HT-29 (cell line): ENCODE measurements around the gene IRF5. TPM values are rescaled to one million over a fixed set of nuclear protein-coding genes. Genes with fewer than 3 reads are reported as not detected.
"Not testable (repeated sequence)": the region's sequence is repeated elsewhere in the genome, so short reads cannot be mapped to it uniquely, and the experiment has no call there.

ENCODE experiments used
- DNase-seq: peaks from one replicate; pipeline ENCODE4 v3.0.0-alpha.2; 2015; ENCODE audit warnings: low spot score
- total RNA-seq: library from RNA; depleted of rRNA; stranded (reverse); fragments of >200 nt; shearing (Covaris generic); gene quantifications from 2 replicates; pipeline ENCODE4 v1.2.3, GENCODE V29; 2014

Gene IRF5
- total RNA-seq, 1 experiment from 2014 or later = 19.1 TPM

DNA sequence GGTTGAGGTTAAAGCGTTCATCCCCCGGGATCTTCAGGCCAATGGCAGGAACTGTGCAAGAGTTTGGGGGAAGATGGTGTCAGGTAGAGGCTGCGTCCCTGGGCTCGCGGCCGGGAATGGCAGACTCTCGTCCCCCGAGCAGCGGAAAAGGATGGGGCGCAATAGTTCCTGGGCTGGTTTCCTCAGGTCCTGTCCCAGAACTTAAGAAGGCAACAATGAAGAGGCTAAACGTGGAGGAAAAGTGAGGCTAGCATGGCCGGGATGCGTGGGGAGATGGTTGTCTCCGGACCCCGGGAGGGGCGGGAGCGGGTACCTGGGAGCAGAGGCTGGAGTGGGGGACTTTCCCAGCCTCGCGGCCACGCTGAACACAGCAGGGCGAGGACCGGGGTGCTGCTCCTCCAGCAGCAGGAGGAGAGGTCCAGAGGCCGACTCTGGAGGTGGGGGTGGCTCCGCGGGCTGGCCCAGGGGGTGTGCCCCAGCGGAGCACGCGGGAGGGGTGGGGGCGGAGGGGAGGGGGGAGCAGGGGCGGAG, 882 bp downstream of the IRF5 start:
- peak; percentile 23 for DNase-seq

- DNase-seq = no peak
Measured at GRCh38 chr7:128939075-128939860, 1.5 kb downstream of the IRF5 start.

DNA sequence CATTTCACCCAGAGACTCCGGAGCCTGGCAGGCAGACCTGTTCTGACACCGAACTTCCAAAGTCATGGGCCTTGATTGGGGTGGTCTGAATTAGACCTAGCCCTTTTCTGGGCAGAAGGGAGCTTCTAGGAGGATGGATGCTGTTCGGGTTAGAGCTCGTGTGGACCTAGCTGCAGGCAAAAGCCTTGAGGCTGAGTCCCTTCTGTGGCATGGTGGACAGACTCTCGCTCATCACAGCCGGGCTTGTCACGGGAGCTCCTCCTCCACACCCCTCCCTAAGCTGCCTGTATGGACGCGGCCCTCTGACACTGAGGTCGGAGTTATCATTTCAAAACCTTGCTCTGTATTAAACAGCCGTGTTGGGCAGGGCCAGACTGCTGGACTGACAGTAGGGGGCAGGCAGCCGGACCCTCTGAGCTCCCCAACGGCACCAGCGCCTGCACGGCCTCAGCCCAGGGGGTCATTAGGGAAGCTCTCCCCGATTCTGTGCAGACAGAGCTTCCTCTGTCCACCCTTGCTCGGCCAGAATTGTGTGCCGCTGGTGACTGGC, 2.2 kb downstream of the IRF5 start:
- no peak for DNase-seq

DNA sequence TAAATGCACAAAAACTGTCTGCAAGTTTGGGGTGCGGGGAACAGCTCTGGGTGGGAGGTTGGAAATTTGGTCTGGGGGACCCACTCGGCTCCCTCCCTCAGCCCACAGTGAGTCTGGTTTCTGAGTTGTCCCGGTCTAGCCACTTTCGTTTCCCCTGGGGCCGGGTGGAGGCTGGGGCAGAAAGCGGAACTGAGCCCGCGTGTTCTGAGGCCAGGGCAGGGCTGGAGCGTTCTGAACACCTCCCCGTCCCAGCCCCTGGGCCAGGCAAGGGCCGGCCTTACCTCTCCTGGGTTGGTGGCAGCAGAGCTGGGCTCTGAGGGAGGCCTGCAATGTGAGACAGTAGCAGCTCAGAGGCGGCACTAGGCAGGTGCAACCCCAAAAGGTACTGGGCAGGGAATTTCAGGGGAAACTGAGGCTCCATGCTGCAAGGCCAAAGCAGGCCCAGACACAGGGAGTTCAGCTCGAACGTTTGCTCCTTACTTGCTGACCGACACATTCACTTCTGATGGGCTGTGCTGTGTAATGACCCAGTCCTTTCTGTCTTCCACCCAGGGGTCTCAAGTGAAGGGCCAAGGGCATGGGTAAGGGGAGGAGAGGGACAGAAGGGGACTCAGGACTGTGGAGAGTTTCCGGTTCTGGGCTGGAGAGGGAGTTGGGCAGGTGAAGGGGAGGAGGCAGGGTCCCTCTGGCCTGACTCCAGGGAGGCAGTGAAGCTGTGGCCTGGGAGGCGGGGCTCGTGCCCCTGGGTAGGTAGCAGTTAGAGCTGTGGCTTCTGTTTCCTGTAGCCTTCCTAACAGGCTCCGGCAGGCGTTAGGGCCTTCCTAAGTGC, 3.0 kb downstream of the IRF5 start:
- DNase-seq = no peak

DNA sequence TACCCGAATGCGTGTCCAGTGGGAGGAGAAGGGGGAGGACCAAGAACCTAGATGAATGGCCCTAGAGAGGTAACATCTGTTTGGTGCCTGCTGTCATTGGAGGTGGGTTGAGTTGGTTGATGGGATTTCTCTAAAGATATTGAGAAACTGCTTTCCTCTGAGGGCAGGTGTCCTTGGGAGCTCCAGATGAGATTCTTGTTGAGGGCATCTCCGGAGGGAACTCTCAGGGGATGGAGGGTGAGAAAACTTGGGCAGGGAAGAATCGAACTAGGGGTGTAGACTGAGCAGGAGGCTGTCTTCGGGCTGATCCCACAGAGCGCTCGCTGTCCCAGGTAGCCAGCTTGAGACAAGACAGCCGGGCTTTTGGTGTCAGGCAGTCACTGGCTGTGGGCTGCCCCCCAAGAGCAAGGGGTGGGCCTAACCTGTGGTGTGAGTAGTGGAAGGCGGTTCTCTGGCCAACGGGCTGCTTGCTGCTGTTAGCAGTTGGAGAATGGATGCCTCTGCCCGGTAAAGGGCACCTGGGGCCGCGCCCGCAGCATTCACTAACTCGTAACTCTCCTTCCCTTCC, 3.7 kb downstream of the IRF5 start:
- DNase-seq = no peak

DNA sequence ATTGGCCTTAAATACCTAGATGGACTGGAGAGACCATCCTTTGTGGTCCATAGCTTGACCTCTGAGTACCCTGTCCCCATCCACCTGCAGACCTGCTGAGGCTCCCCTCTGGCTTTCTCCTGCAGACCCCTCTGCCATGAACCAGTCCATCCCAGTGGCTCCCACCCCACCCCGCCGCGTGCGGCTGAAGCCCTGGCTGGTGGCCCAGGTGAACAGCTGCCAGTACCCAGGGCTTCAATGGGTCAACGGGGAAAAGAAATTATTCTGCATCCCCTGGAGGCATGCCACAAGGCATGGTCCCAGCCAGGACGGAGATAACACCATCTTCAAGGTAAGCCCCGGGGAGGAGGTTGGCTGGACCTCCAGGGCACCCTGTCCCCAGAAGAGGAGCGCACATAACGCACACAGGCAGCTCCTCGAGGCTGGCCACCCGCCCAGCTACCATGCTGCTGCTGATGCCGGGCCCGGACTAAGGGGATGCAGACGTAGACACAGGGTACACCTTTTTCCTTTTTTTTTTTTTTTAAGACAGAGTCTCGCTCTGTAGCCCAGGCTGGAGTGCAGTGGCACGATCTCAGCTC, 4.3 kb downstream of the IRF5 start:
- DNase-seq = no peak

- DNase-seq = not testable (repeated sequence)
Measured at GRCh38 chr7:128943251-128943650, 5.5 kb downstream of the IRF5 start.

- no peak for DNase-seq
Measured at GRCh38 chr7:128944487-128945236, 6.9 kb downstream of the IRF5 start.

GRCh38 chr7:128945668-128946366, 8.1 kb downstream of the IRF5 start:
- no peak for DNase-seq

- no peak for DNase-seq
Measured at GRCh38 chr7:128946936-128947830, 9.5 kb downstream of the IRF5 start.

DNA sequence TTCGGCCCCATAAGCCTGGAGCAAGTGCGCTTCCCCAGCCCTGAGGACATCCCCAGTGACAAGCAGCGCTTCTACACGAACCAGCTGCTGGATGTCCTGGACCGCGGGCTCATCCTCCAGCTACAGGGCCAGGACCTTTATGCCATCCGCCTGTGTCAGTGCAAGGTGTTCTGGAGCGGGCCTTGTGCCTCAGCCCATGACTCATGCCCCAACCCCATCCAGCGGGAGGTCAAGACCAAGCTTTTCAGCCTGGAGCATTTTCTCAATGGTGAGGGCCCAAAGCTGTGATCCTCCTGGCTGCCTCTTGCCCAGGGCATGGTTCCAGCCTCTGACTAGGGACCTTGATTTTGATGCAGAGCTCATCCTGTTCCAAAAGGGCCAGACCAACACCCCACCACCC, 10.1 kb downstream of the IRF5 start:
- DNase-seq = no peak

GRCh38 chr7:128948312-128948973, 10.7 kb downstream of the IRF5 start:
- DNase-seq = no peak

GRCh38 chr7:128948976-128949760, 11.4 kb downstream of the IRF5 start:
- DNase-seq = no peak

GRCh38 chr7:128951296-128951695, 13.6 kb downstream of the IRF5 start:
- DNase-seq = no peak

DNA sequence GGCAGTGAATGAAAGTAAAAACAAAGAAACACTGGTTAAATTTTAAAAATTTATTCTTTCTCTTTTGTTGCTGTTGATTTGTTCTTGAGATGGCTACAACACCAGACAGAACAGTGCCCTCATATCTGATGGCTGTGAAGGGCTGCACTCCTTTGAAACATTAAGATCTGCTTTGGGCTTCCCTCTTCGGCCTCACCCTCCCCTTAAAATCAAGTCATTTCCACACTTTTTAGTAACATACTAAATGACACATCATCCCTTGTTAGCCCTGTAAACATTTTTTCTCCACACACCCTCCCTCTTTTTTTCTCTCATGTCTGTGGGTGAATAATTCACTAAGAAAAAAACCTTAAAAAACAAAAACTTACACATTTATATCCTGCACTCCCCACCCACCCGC, 16.4 kb downstream of the IRF5 start:
- no peak for DNase-seq

DNA sequence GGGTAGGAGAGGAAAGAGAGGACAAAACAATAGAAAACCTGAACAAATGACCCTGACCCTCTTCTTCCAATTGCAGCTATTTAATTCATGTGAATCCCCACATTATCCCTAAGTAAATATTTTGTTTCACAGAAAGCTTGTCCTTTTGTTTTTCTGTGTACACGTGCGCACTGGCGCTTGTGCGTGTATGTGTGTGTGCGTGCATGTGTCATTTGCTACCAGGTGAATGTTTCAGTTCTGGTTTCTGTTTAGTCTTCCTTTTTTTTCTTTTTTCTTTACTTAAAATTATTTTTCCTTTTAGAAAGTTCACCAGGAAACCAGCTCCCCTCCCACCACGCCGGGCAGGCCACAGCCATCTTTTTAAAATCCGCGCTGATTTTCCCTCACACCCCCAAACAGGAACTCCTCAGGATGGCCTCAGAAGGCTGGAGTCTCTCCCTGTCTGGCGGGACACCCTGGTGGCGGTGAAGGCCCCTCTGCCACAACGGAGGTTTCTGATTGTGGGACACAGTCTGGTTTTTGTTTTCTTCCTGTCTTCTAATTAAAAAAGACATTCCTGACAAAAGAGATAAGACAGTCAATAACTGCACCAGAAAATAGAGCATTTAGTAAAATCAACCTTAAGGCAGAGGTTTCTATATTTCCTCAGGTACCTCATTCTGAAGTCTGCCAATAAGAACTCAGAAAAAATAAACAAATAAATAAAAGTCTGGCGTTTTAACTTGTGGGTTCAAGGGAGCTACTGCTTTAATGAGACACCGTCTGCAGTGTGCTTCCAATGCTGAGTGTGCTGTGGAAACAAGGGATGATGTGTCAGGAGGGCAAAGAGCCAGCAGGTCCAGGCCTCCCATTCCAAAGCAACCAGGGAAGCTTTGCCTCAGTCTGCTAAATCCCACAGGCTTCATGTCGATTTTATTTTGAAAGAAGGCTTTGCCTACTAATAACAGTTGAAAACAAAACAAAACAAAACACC, 17.4 kb downstream of the IRF5 start:
- DNase-seq = no peak

- no peak for DNase-seq
Measured at GRCh38 chr7:128955981-128956380, 18.3 kb downstream of the IRF5 start.
